GM19035 (cell line): Measurements from ENCODE around the gene DKK1.
"Not testable (repeated sequence)": the region's sequence is repeated elsewhere in the genome, so short reads cannot be mapped to it uniquely, and the experiment has no call there.

Experiments used
- ATAC-seq: cut with Tn5 transposase; IDR thresholded peaks from one replicate; pipeline ENCODE4 v1.9.1; 2021; ENCODE audit not compliant: unreplicated experiment

The DKK1 gene

GRCh38 chr10:52365547-52366432, 51.7 kb downstream of the DKK1 start:
- ATAC-seq = not testable (repeated sequence)
